Mesenchymal stem cell (in vitro differentiated cells and primary cell): ENCODE measurements around the gene RPS17.
A peak's percentile ranks its signal among the peaks of the same experiment; 100 is the strongest.
"Not testable (repeated sequence)": the region's sequence is repeated elsewhere in the genome, so short reads cannot be mapped to it uniquely, and the experiment has no call there.

Source experiments
- DNase-seq: peaks from one replicate; pipeline ENCODE4 v3.0.0-alpha.2; 2013
- H2AFZ ChIP-seq: one replicate; pipeline ENCODE4 v1.6.1; 2013; ENCODE audit warnings: low read depth, mild to moderate bottlenecking, control low read depth, inconsistent platforms, low read length, moderate library complexity
- H2AK5ac ChIP-seq: 2 replicates; pipeline ENCODE4 v1.6.1; 2013; ENCODE audit warnings: low read length, moderate library complexity, mild to moderate bottlenecking, inconsistent platforms; ENCODE audit not compliant: severe bottlenecking
- H2BK120ac ChIP-seq: one replicate; pipeline ENCODE4 v1.6.1; 2013; ENCODE audit warnings: low read depth, mild to moderate bottlenecking, inconsistent platforms, low read length, moderate library complexity
- H2BK12ac ChIP-seq, 2 experiments: one replicate each; pipeline ENCODE4 v1.6.1; 2013; ENCODE audit warnings: inconsistent platforms in 2 of 2, low read length in 2 of 2, mild to moderate bottlenecking in 2 of 2, moderate library complexity in 2 of 2, control low read depth in 1 of 2
- H2BK15ac ChIP-seq: one replicate; pipeline ENCODE4 v1.6.1; 2013; ENCODE audit warnings: mild to moderate bottlenecking, low read depth, inconsistent platforms; ENCODE audit not compliant: poor library complexity, severe bottlenecking
- H2BK5ac ChIP-seq: 2 replicates; pipeline ENCODE4 v1.6.1; 2013; ENCODE audit warnings: low read depth, mild to moderate bottlenecking, low read length, control low read depth, inconsistent platforms; ENCODE audit not compliant: poor library complexity, severe bottlenecking
- H3K14ac ChIP-seq, 2 experiments: one replicate each; pipeline ENCODE4 v1.6.1; 2013; ENCODE audit warnings: inconsistent platforms in 2 of 2, low read length in 2 of 2, control low read depth in 1 of 2, mild to moderate bottlenecking in 1 of 2, moderate library complexity in 1 of 2
- H3K18ac ChIP-seq, 2 experiments: one replicate each; pipeline ENCODE4 v1.6.1; 2013; ENCODE audit warnings: inconsistent platforms in 2 of 2, low read length in 2 of 2, control low read depth in 1 of 2, low read depth in 1 of 2, mild to moderate bottlenecking in 1 of 2
- H3K23ac ChIP-seq, 2 experiments: one replicate each; pipeline ENCODE4 v1.6.1; 2013; ENCODE audit warnings: inconsistent platforms in 2 of 2, low read length in 2 of 2, mild to moderate bottlenecking in 2 of 2, moderate library complexity in 2 of 2, control low read depth in 1 of 2
- H3K27ac ChIP-seq: 2 replicates; pipeline ENCODE4 v1.5.1; 2013; ENCODE audit warnings: mild to moderate bottlenecking, moderate library complexity, low read length, control low read depth, inconsistent platforms; ENCODE audit not compliant: poor library complexity, severe bottlenecking
- H3K27me3 ChIP-seq, 2 experiments: 2 replicates each; pipeline versions ENCODE4 v1.6.1 to v1.7.0; 2013; ENCODE audit warnings: low read length in 2 of 2, mild to moderate bottlenecking in 2 of 2, moderate library complexity in 2 of 2, control low read depth in 1 of 2, inconsistent platforms in 1 of 2; ENCODE audit not compliant: control insufficient read depth in 1 of 2, insufficient read depth in 1 of 2
- H3K36me3 ChIP-seq, 2 experiments: 2 replicates each; pipeline versions ENCODE4 v1.6.1 to v1.7.0; 2013; ENCODE audit warnings: low read length in 2 of 2, control low read depth in 1 of 2, inconsistent platforms in 1 of 2, low read depth in 1 of 2, mild to moderate bottlenecking in 1 of 2; ENCODE audit not compliant: insufficient read depth in 2 of 2, control insufficient read depth in 1 of 2
- H3K4ac ChIP-seq, 2 experiments: one replicate each; pipeline ENCODE4 v1.6.1; 2013; ENCODE audit warnings: inconsistent platforms in 2 of 2, low read length in 2 of 2, mild to moderate bottlenecking in 2 of 2, moderate library complexity in 2 of 2, control low read depth in 1 of 2, low read depth in 1 of 2
- H3K4me1 ChIP-seq: 2 replicates; pipeline ENCODE4 v1.6.1; 2013; ENCODE audit warnings: low read depth, low read length, control low read depth; ENCODE audit not compliant: control insufficient read depth, insufficient read depth
- H3K4me2 ChIP-seq: 2 replicates; pipeline ENCODE4 v1.6.1; 2013; ENCODE audit warnings: low read length, mild to moderate bottlenecking, inconsistent platforms; ENCODE audit not compliant: poor library complexity, severe bottlenecking
- H3K4me3 ChIP-seq, 2 experiments: 2 replicates each; pipeline versions ENCODE4 v1.5.1 to v1.7.0; 2013; ENCODE audit warnings: low read length in 2 of 2, mild to moderate bottlenecking in 2 of 2, control low read depth in 1 of 2, low read depth in 1 of 2; ENCODE audit not compliant: insufficient read depth in 1 of 2
- H3K79me1 ChIP-seq: replicated peaks from 2 replicates; pipeline ENCODE4 v1.6.1; 2013; ENCODE audit warnings: mild to moderate bottlenecking, control low read depth, low read length, inconsistent platforms; ENCODE audit not compliant: poor library complexity, severe bottlenecking
- H3K9ac ChIP-seq: 2 replicates; pipeline ENCODE4 v1.7.0; 2013; ENCODE audit warnings: mild to moderate bottlenecking, low read length, moderate library complexity
- H3K9me3 ChIP-seq: 2 replicates; pipeline ENCODE4 v1.7.0; 2013; ENCODE audit warnings: mild to moderate bottlenecking, low read length; ENCODE audit not compliant: control insufficient read depth
- H4K8ac ChIP-seq: one replicate; pipeline ENCODE4 v1.6.1; 2013; ENCODE audit warnings: inconsistent platforms, mild to moderate bottlenecking, low read length, moderate library complexity
- H4K91ac ChIP-seq: one replicate; pipeline ENCODE4 v1.6.1; 2013; ENCODE audit warnings: mild to moderate bottlenecking, low read length, inconsistent platforms
- WGBS: methylation state at CpG from one replicate; pipeline ENCODE4 v1.1.7; 2013; ENCODE audit warnings: mixed read lengths; 5-methylcytosine and 5-hydroxymethylcytosine counted together

Gene RPS17

DNA sequence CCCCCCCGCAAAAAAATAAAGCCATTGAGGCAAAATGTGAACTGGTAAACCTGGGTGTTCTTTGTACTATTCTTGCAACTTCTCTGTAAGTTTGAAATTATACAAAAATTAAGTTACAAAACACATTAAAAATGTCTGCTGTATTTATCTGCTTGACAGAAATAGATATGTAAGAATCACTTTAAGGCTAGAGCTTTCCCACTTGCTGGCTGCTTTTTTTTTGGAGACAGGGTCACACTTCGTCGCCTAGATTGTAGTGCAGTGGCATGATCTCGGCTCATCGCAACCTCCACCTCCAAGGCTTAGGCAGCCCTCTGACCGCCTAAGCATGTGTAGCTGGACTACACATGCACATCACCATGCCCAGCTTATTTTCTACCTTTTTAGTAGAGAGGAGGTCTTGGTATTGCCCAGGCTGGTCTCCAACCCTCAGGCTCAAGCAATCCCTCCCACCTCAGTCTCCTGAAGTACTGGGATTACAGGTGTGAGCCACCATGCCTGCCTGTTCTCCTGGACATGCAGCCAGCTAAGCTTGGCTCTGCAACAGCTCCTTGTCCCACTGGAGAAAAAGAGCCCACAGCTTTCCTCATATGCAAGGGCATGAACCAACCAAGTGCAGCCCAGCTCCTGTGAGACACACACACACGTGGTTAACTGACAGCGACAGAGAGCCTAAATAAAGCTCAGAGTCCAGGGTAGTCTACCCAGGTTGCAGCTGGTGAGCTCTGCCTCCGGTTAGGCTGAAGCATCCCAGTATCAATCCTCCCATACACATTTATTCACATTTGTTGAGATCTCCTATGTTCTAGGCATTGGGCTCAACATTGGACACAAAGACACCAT is 4.5 kb downstream of the RPS17 start:
- H3K27ac ChIP-seq = no peak overlapping the region
- H3K18ac ChIP-seq = no peak overlapping the region
- no peaks in the 10 kb centered on the region for H3K9me3 ChIP-seq
- H3K23ac ChIP-seq = no peak overlapping the region
- no peak overlapping the region for H3K9ac ChIP-seq
- no peak overlapping the region for H2AFZ ChIP-seq
- H4K91ac ChIP-seq = no peak overlapping the region
- peaks cover 5% of the 10 kb centered on the region for H3K79me1 ChIP-seq
- DNase-seq = no peak
- WGBS = 97% methylated on average over 5 of the region's 9 CpGs
- H3K4me1 ChIP-seq = peaks cover 8% of the 10 kb centered on the region
- no peak overlapping the region for H3K4me2 ChIP-seq
- no peak overlapping the region for H2BK15ac ChIP-seq
- H3K4me3 ChIP-seq = no peak overlapping the region
- no peak overlapping the region for H3K14ac ChIP-seq
- H3K36me3 ChIP-seq = peaks cover 47 to 48% of the 10 kb centered on the region in 2 experiments
- no peak overlapping the region for H2AK5ac ChIP-seq
- no peak overlapping the region for H4K8ac ChIP-seq
- H2BK120ac ChIP-seq = no peak overlapping the region
- no peak overlapping the region for H2BK5ac ChIP-seq
- H3K4ac ChIP-seq = no peak overlapping the region
- H3K27me3 ChIP-seq = no peaks in the 10 kb centered on the region
- H2BK12ac ChIP-seq = peak overlapping the region in 1 of 2 experiments; percentile 26

DNA sequence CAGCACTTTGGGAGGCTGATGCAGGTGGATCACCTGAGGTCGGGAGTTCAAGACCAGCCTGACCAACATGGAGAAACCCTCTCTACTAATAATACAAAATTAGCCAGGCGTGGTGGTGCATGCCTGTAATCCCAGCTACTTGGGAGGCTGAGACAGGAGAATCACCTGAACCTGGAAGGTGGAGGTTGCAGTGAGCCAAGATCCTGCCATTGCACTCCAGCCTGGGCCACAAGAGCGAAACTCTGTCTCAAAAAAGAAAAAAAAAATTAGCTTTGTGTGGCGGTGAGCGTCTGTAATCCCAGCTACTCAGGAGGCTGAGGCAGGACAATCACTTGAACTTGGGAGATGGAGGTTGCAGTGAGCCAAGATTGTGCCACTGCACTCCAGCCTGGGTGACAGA is 5.1 kb downstream of the RPS17 start:
- WGBS = 100% methylated on average over 5 of the region's 5 CpGs
- H2BK12ac ChIP-seq, H3K23ac ChIP-seq, H3K27me3 ChIP-seq, H2BK120ac ChIP-seq, H3K9ac ChIP-seq, H3K27ac ChIP-seq, H4K91ac ChIP-seq, DNase-seq, H3K79me1 ChIP-seq, H2BK15ac ChIP-seq, H3K4me2 ChIP-seq, H3K18ac ChIP-seq, H3K4me1 ChIP-seq, H3K4ac ChIP-seq, H4K8ac ChIP-seq, H3K9me3 ChIP-seq, H2AFZ ChIP-seq, H3K14ac ChIP-seq, H2AK5ac ChIP-seq, H3K4me3 ChIP-seq, H2BK5ac ChIP-seq: not testable (repeated sequence)
- peaks cover 47 to 48% of the 10 kb centered on the region in 2 experiments for H3K36me3 ChIP-seq

DNA sequence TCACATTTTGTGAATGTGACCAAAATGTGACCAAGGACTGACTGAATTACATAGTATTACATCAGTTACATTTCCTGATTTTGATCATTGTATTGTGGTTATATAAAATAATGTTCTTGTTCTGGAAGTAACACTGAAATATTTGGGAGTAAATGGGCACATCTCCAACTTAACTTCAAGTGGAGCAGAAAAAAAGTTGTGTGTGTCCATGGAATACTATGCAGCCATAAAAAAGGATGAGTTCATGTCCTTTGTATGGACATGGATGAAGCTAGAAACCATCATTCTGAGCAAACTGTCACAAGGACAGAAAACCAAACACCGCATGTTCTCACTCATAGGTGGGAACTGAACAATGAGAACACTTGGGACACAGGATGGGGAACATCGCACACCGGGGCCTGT is 5.8 kb downstream of the RPS17 start:
- not testable (repeated sequence) for H3K18ac ChIP-seq, H2BK5ac ChIP-seq, H2AK5ac ChIP-seq, H3K4me1 ChIP-seq, H2BK120ac ChIP-seq, H4K91ac ChIP-seq, H3K14ac ChIP-seq, DNase-seq, H3K79me1 ChIP-seq, H3K4me2 ChIP-seq, H3K4ac ChIP-seq, H3K9me3 ChIP-seq, H4K8ac ChIP-seq, H2BK12ac ChIP-seq, H3K9ac ChIP-seq, H2BK15ac ChIP-seq, H3K27ac ChIP-seq, H3K27me3 ChIP-seq, H2AFZ ChIP-seq, H3K23ac ChIP-seq, H3K4me3 ChIP-seq
- 100% methylated on average over 3 of the region's 3 CpGs for WGBS
- H3K36me3 ChIP-seq = peaks cover 47 to 48% of the 10 kb centered on the region in 2 experiments

DNA sequence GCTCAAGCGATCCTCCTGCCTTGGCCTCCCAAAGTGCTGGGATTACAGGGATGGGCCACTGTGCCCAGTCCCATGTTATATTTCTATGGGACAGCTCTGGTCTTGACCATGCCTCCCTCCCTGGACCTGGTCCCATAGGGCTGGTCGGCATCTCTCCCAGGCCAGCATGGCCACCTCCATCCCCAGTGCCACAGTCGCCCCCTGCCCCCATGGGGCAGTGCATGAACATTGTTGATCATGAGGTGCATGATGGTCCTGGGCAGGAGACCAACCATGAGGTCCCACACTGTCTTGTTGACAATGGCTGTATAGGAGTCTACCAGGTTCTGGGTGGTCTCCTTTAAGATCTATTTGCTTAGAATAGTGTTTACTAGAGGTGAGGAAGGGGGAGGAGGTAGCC is 6.5 kb downstream of the RPS17 start:
- Histone ChIP-seq H4K8ac (no peak overlapping the region), H3K4ac (no peak overlapping the region), H3K4me1 (peaks cover 8% of the 10 kb centered on the region), H3K36me3 (peaks cover 46 to 48% of the 10 kb centered on the region in 2 experiments), H2AK5ac (no peak overlapping the region), H3K9me3 (no peaks in the 10 kb centered on the region), H3K18ac (no peak overlapping the region), H3K27me3 (no peaks in the 10 kb centered on the region), H2BK12ac (no peak overlapping the region), H3K23ac (no peak overlapping the region), H2AFZ (no peak overlapping the region), H3K79me1 (peaks cover 5% of the 10 kb centered on the region), H3K4me3 (no peak overlapping the region), H2BK5ac (no peak overlapping the region), H4K91ac (no peak overlapping the region), H2BK120ac (no peak overlapping the region), H3K14ac (no peak overlapping the region), H2BK15ac (no peak overlapping the region), H3K4me2 (no peak overlapping the region), H3K9ac (no peak overlapping the region), H3K27ac (no peak overlapping the region)
- 100% methylated on average over 3 of the region's 3 CpGs for WGBS
- no peak for DNase-seq
